GM19395 (cell line): ENCODE results near the gene DHX36.

ENCODE experiments used
- ATAC-seq: cut with Tn5 transposase; IDR thresholded peaks from one replicate; pipeline ENCODE4 v1.9.1; 2021; ENCODE audit warnings: mild to moderate bottlenecking, moderate library complexity; ENCODE audit not compliant: unreplicated experiment

The DHX36 gene

DNA sequence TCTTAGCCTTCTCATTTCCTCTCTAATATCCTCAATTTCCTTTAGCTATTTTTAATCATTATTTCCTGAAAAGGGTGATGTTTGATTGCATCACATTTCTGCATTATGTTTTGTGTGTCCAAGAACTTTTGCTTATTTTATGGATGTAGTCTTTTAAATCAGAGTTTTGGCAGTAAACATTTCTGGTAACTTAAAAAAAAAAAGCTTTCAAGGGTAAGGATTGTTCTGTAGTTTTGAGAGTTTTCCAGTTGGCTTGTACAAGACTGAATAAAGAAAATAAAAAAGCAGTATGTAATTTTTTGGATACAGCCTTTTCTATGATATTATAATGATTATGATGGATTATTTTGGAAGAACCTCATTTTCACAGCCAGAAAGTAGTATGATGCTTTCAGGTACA, 99.4 kb downstream of the DHX36 start:
- ATAC-seq: no peak

DNA sequence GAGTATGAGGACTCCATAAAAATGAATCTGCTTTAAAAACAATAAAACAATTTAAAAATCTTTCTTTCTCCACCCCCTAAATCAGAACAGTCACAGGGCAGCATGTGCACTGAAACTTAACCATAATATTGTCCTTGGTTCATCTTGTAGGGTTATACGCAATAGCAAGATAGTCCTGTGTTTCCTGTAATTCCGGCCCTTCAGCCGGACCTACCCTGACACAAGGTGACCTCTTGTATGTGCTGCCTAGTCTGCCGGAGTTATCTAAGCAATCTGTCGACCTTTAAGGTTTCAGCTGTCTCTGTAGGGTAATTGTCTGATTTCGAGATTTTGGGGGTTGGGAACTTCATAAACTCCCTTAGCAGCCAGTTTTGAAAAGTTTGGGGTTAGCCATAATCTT, 99.9 kb downstream of the DHX36 start:
- ATAC-seq: no peak

DNA sequence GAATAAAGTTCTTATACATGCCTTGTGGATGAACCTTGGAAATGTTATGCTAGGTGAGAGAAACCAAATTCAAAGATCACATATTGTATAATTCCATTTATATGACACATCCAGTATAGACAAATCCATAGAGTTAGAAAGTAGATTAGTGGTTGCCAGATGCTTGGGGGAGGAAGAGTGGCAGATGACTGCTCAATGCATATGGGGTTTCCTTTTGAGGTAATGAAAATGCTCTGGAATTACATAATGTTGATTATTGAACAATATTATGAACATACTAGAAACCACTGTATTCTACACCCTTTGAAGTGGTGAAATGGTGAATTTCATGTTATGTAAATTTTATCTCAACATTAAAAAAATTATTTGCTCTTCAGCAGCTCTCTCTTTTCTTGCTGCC, 100.8 kb downstream of the DHX36 start:
- ATAC-seq: no peak
